ENCODE data around the gene NTN3. TPM values are rescaled to one million over a fixed set of nuclear protein-coding genes. Genes with fewer than 3 reads are reported as not detected.
A peak's percentile ranks its signal among the peaks of the same experiment; 100 is the strongest.

Gene NTN3
- total and polyA plus RNA-seq, 5 donors from 2014 or later, result not detected

DNA sequence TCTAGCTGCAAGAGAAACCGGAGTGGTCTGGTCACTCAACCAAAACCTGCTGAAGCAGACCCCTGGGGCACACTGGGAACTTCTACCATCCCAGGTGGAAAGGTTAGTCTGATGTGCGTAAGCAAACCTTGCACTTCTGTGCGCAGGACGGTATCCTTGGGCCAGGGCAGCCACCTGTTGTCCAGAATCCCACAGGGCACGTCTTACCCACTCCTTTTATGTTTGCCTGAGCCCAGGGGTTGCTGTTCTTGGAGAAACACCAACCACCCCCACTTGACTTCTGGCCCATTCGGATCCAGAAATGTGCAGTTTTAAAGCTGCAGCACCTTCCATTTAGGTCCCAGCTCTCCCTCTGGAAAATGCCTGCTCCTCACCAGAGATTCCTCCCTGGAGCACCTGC lies 22.5 kb downstream of the NTN3 start:
- no peaks in the 10 kb centered on the region for H3K27me3 Mint-ChIP-seq

GRCh38 chr16:2494616-2495015 lies 23.5 kb downstream of the NTN3 start:
- ATAC-seq (ENCODE audit: low read depth in 2 of 2) (no peak), DNase-seq (no peak)
- Mint-ChIP-seq H3K36me3 (no peaks in the 10 kb centered on the region), H3K9me3 (no peaks in the 10 kb centered on the region), H3K27me3 (no peaks in the 10 kb centered on the region), H3K4me1 (peaks cover 0 to 2% (median 0%) of the 10 kb centered on the region in 4 donors), H3K27ac (no peak overlapping the region), H3K4me3 (no peak overlapping the region)
- Histone ChIP-seq H3K27ac (ENCODE audit: insufficient read depth, low read length, poor library complexity, severe bottlenecking) (no peak overlapping the region), H3K27me3 (ENCODE audit: control insufficient read depth, insufficient read depth, low read length) (no peaks in the 10 kb centered on the region), H3K4me3 (ENCODE audit: low read depth, low read length) (no peak overlapping the region), H3K36me3 (ENCODE audit: control insufficient read depth, insufficient read depth, low read length) (peaks cover 3% of the 10 kb centered on the region), H3K4me1 (ENCODE audit: control insufficient read depth, insufficient read depth, low read length, poor library complexity, severe bottlenecking) (no peaks in the 10 kb centered on the region), H3K9me3 (ENCODE audit: control insufficient read depth in 2 of 2, low read length in 2 of 2) (no peaks in the 10 kb centered on the region)

More for the DNA sequence above, 22.5 kb downstream of the NTN3 start:
- Histone ChIP-seq H3K4me3 (ENCODE audit: low read depth, low read length) (no peak overlapping the region), H3K27ac (ENCODE audit: insufficient read depth, low read length, poor library complexity, severe bottlenecking) (no peak overlapping the region), H3K4me1 (ENCODE audit: control insufficient read depth, insufficient read depth, low read length, poor library complexity, severe bottlenecking) (no peaks in the 10 kb centered on the region), H3K9me3 (ENCODE audit: control insufficient read depth in 2 of 2, low read length in 2 of 2) (no peaks in the 10 kb centered on the region), H3K36me3 (ENCODE audit: control insufficient read depth, insufficient read depth, low read length) (peaks cover 3% of the 10 kb centered on the region), H3K27me3 (ENCODE audit: control insufficient read depth, insufficient read depth, low read length) (no peaks in the 10 kb centered on the region)
- peaks cover 0 to 2% (median 0%) of the 10 kb centered on the region in 4 donors for H3K4me1 Mint-ChIP-seq
- H3K9me3 Mint-ChIP-seq, result no peaks in the 10 kb centered on the region
- no peak overlapping the region for H3K27ac Mint-ChIP-seq
- DNase-seq (no peak), ATAC-seq (ENCODE audit: low read depth in 2 of 2) (no peak)
- no peaks in the 10 kb centered on the region for H3K36me3 Mint-ChIP-seq
- no peak overlapping the region for H3K4me3 Mint-ChIP-seq

- H3K36me3 Mint-ChIP-seq, result no peaks in the 10 kb centered on the region
- H3K27me3 ChIP-seq (ENCODE audit: control insufficient read depth, insufficient read depth, low read length), result no peaks in the 10 kb centered on the region
- DNase-seq (no peak), ATAC-seq (ENCODE audit: low read depth in 2 of 2) (no peak)
- H3K4me1 Mint-ChIP-seq, result peaks cover 0 to 2% (median 0%) of the 10 kb centered on the region in 4 donors
- no peaks in the 10 kb centered on the region for H3K9me3 Mint-ChIP-seq
- no peak overlapping the region for H3K27ac ChIP-seq (ENCODE audit: insufficient read depth, low read length, poor library complexity, severe bottlenecking)
- peaks cover 3% of the 10 kb centered on the region for H3K36me3 ChIP-seq (ENCODE audit: control insufficient read depth, insufficient read depth, low read length)
- H3K9me3 ChIP-seq (ENCODE audit: control insufficient read depth in 2 of 2, low read length in 2 of 2), result no peaks in the 10 kb centered on the region
- no peaks in the 10 kb centered on the region for H3K4me1 ChIP-seq (ENCODE audit: control insufficient read depth, insufficient read depth, low read length, poor library complexity, severe bottlenecking)
- no peaks in the 10 kb centered on the region for H3K27me3 Mint-ChIP-seq
- no peak overlapping the region for H3K27ac Mint-ChIP-seq
- no peak overlapping the region for H3K4me3 ChIP-seq (ENCODE audit: low read depth, low read length)
- H3K4me3 Mint-ChIP-seq, result no peak overlapping the region
Measured at GRCh38 chr16:2495041-2495440, 23.9 kb downstream of the NTN3 start.

DNA sequence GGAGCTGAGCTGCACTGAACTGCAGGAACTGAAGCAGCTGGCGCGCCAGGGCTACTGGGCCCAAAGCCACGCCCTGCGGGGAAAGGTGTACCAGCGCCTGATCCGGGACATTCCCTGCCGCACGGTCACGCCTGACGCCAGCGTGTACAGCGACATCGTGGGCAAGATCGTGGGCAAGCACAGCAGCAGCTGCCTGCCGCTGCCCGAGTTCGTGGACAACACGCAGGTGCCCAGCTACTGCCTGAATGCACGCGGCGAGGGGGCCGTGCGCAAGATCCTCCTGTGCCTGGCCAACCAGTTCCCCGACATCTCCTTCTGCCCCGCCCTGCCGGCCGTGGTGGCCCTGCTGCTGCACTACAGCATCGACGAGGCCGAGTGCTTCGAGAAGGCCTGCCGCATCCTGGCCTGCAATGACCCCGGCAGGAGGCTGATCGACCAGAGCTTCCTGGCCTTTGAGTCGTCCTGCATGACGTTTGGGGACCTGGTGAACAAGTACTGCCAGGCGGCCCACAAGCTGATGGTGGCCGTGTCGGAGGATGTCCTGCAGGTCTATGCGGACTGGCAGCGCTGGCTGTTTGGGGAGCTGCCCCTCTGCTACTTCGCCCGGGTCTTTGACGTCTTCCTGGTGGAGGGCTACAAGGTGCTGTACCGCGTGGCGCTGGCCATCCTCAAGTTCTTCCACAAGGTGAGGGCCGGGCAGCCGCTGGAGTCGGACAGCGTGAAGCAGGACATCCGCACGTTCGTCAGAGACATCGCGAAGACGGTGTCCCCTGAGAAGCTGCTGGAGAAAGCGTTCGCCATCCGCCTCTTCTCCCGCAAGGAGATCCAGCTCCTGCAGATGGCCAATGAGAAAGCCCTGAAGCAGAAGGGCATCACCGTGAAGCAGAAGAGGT lies 25.4 kb downstream of the NTN3 start:
- no peak for DNase-seq

DNA sequence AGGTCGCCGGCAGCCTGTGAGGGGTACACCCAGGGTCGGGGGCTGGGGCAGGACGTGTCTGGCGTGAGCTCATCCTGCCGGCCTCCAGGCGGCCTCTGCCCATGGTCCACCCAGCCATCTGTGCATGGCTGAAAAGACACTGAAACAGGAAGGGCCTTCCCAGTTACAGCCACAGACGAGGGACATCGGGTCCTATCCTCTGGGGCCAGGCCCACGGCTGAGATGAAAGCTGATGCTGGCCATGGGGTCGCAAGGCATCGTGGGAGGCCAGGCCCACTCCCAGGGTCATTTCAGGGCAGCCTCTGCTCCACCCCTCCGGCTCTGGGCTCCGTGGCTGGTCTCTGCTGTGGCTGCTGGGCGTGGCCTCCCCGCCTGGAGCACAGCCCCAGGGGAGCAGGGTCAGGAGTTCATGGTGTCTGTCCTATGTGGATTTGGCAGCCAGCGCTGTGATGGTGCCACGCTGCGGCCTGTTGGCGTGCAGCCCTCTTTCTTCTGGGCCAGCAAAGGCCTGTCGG lies 26.1 kb downstream of the NTN3 start:
- H3K9me3 Mint-ChIP-seq, result peaks cover 0 to 2% (median 0%) of the 10 kb centered on the region in 7 donors
- H3K36me3 Mint-ChIP-seq, result no peaks in the 10 kb centered on the region
- Histone ChIP-seq H3K36me3 (ENCODE audit: control insufficient read depth, insufficient read depth, low read length) (peaks cover 3% of the 10 kb centered on the region), H3K27me3 (ENCODE audit: control insufficient read depth, insufficient read depth, low read length) (no peaks in the 10 kb centered on the region), H3K4me1 (ENCODE audit: control insufficient read depth, insufficient read depth, low read length, poor library complexity, severe bottlenecking) (peaks cover 5% of the 10 kb centered on the region), H3K9me3 (ENCODE audit: control insufficient read depth in 2 of 2, low read length in 2 of 2) (no peaks in the 10 kb centered on the region), H3K27ac (ENCODE audit: insufficient read depth, low read length, poor library complexity, severe bottlenecking) (no peak overlapping the region), H3K4me3 (ENCODE audit: low read depth, low read length) (no peak overlapping the region)
- H3K4me1 Mint-ChIP-seq, result peaks cover 0 to 2% (median 1%) of the 10 kb centered on the region in 4 donors
- H3K27ac Mint-ChIP-seq, result no peak overlapping the region
- H3K27me3 Mint-ChIP-seq, result no peaks in the 10 kb centered on the region
- ATAC-seq (ENCODE audit: low read depth in 2 of 2) (no peak), DNase-seq (no peak)
- no peak overlapping the region for H3K4me3 Mint-ChIP-seq

More for the DNA sequence above, 25.4 kb downstream of the NTN3 start:
- Histone ChIP-seq H3K27me3 (ENCODE audit: control insufficient read depth, insufficient read depth, low read length) (no peaks in the 10 kb centered on the region), H3K27ac (ENCODE audit: insufficient read depth, low read length, poor library complexity, severe bottlenecking) (no peak overlapping the region), H3K4me3 (ENCODE audit: low read depth, low read length) (no peak overlapping the region), H3K4me1 (ENCODE audit: control insufficient read depth, insufficient read depth, low read length, poor library complexity, severe bottlenecking) (peaks cover 5% of the 10 kb centered on the region), H3K36me3 (ENCODE audit: control insufficient read depth, insufficient read depth, low read length) (peaks cover 3% of the 10 kb centered on the region), H3K9me3 (ENCODE audit: control insufficient read depth in 2 of 2, low read length in 2 of 2) (no peaks in the 10 kb centered on the region)
- H3K9me3 Mint-ChIP-seq, result peaks cover 0 to 2% (median 0%) of the 10 kb centered on the region in 7 donors
- no peak overlapping the region for H3K27ac Mint-ChIP-seq
- no peak for ATAC-seq (ENCODE audit: low read depth in 2 of 2)
- H3K27me3 Mint-ChIP-seq, result no peaks in the 10 kb centered on the region
- no peaks in the 10 kb centered on the region for H3K36me3 Mint-ChIP-seq
- H3K4me1 Mint-ChIP-seq, result peaks cover 0 to 2% (median 1%) of the 10 kb centered on the region in 4 donors
- H3K4me3 Mint-ChIP-seq, result no peak overlapping the region

DNA sequence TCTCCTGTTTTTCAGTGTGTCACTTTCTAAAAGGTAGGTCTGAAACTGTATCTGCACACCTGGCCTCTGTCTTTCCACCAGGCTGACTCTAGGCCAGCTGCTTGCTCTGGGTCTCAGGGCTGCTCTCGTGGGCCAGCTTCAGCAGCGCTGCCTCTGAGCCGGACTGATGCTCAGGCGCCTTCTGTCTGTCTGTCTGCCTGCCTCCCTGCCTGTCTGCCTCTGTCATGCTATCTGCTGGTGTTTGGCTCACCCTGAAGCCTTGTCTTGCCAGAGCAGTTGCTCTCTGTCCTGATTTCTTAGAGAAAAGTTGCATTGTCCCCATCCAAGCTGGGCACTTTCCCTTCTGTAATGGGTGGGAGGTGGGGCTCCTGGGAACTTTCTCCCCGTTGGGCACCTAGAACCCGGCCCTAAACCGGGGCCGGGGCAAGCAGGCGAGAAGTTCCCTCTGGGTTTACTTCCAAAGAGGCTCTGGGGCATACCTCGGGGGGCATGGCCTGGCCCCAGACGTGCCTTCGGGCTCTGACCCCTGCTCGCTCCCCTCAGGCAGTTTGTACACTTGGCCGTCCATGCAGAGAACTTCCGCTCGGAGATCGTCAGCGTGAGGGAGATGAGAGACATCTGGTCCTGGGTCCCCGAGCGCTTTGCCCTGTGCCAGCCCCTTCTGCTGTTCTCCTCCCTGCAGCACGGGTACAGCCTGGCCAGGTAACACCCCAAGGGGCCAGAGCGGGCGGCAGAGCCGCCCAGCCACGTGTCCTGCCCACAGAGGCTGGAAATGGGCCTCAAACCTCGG lies 26.8 kb downstream of the NTN3 start:
- H3K36me3 Mint-ChIP-seq, result no peaks in the 10 kb centered on the region
- H3K27ac ChIP-seq (ENCODE audit: insufficient read depth, low read length, poor library complexity, severe bottlenecking), result no peak overlapping the region

DNA sequence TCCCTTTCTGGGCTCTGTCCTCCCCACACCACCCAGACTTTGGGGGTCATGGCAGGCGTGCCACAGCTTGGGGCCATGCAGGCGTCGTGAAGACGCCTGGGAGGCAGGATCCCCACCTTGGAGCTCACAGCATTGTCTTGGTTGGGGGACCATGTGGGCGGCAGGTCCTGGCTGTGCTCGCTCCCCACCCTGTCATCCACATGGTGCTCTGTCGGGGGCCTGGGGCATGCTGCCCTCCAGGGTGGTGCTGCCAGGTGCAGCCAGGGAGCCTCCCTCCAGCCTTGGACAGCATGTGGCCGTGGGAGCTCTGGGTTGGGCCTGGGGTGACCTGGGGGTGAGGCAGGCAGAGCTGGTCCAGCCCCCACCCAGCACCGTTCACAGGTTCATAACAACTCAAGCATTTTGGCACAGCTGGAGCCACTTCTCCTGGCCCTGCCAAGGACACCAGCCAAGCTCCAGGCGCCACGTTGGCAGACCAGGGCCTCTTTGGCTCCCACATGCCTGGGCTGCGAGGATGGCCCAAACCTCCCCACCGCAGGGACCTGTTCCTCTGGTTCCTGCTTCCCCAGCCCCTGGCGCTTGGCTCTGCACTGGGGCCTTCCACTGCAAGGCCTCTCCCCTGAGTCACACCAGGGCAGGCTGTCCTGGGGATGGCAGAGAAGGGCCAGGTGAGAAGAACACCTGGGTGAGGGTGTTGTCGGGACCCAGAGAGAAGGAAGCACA lies 27.6 kb downstream of the NTN3 start:
- no peak overlapping the region for H3K27ac ChIP-seq (ENCODE audit: insufficient read depth, low read length, poor library complexity, severe bottlenecking)
- peaks cover 3% of the 10 kb centered on the region for H3K36me3 ChIP-seq (ENCODE audit: control insufficient read depth, insufficient read depth, low read length)
- no peaks in the 10 kb centered on the region for H3K9me3 ChIP-seq (ENCODE audit: control insufficient read depth in 2 of 2, low read length in 2 of 2)
- DNase-seq (no peak), ATAC-seq (ENCODE audit: low read depth in 2 of 2) (no peak)
- H3K4me3 ChIP-seq (ENCODE audit: low read depth, low read length), result no peak overlapping the region
- no peaks in the 10 kb centered on the region for H3K27me3 ChIP-seq (ENCODE audit: control insufficient read depth, insufficient read depth, low read length)
- Mint-ChIP-seq H3K27me3 (no peaks in the 10 kb centered on the region), H3K27ac (peak overlapping the region in 1 of 3 donors; percentile 38), H3K4me1 (peaks cover 0 to 2% (median 1%) of the 10 kb centered on the region in 4 donors), H3K36me3 (no peaks in the 10 kb centered on the region), H3K4me3 (no peak overlapping the region), H3K9me3 (peaks cover 0 to 2% (median 0%) of the 10 kb centered on the region in 7 donors)
- peaks cover 5% of the 10 kb centered on the region for H3K4me1 ChIP-seq (ENCODE audit: control insufficient read depth, insufficient read depth, low read length, poor library complexity, severe bottlenecking)

More for the DNA sequence above, 26.8 kb downstream of the NTN3 start:
- Histone ChIP-seq H3K36me3 (ENCODE audit: control insufficient read depth, insufficient read depth, low read length) (peaks cover 3% of the 10 kb centered on the region), H3K4me1 (ENCODE audit: control insufficient read depth, insufficient read depth, low read length, poor library complexity, severe bottlenecking) (peaks cover 5% of the 10 kb centered on the region), H3K4me3 (ENCODE audit: low read depth, low read length) (no peak overlapping the region), H3K27me3 (ENCODE audit: control insufficient read depth, insufficient read depth, low read length) (no peaks in the 10 kb centered on the region), H3K9me3 (ENCODE audit: control insufficient read depth in 2 of 2, low read length in 2 of 2) (no peaks in the 10 kb centered on the region)
- Mint-ChIP-seq H3K4me3 (no peak overlapping the region), H3K27me3 (no peaks in the 10 kb centered on the region), H3K4me1 (peaks cover 0 to 2% (median 1%) of the 10 kb centered on the region in 4 donors), H3K27ac (no peak overlapping the region), H3K9me3 (peaks cover 0 to 2% (median 0%) of the 10 kb centered on the region in 7 donors)
- no peak for DNase-seq
- ATAC-seq (ENCODE audit: low read depth in 2 of 2), result no peak
